ENCODE results near the gene BIRC7. TPM values are rescaled to one million over a fixed set of nuclear protein-coding genes. Genes with fewer than 3 reads are reported as not detected.

BIRC7 gene
- polyA plus RNA-seq, 1 donor from 2014 or later: not detected

DNA sequence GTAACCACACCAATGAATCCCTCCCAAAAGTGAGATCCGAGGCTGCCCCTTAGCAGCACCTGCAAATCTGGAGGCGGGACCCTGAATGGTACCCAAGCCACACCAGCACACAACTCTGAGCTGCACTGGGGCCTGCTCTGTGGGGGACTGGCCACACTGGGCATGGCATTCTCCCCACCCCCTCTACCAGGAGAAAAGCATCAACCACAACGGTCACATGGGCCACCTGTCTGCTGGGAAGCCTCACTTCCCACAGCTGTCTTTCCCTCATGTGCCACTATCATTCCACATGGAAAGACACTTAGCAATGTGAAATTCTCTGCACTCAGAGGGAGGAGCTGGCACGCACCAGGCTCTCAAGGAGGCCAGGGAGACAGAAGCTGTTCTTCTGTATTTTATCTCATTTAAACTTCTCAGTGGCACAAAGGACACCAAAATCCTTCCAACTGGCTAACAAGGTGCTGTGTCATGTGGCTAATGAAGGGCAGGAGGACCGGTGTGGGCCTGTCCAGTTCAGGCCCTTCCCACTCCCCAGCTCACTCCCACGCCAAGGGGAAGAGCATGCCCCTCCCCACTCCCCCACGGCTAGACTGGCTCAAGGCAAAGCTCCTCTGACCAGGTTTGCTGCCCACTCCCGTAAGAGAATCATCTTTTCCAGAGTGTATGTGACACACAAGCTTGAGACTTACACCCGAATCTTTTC is 38.8 kb upstream of the BIRC7 start:
- Mint-ChIP-seq H3K4me3 (peak overlapping the region in 1 of 4 donors; percentile 23), H3K9me3 (no peaks in the 10 kb centered on the region), H3K36me3 (peaks cover 7% of the 10 kb centered on the region), H3K4me1 (peaks cover 6 to 7% (median 6%) of the 10 kb centered on the region in 3 donors), H3K27me3 (no peaks in the 10 kb centered on the region), H3K27ac (peak overlapping the region in 1 of 3 donors; percentile 28)

DNA sequence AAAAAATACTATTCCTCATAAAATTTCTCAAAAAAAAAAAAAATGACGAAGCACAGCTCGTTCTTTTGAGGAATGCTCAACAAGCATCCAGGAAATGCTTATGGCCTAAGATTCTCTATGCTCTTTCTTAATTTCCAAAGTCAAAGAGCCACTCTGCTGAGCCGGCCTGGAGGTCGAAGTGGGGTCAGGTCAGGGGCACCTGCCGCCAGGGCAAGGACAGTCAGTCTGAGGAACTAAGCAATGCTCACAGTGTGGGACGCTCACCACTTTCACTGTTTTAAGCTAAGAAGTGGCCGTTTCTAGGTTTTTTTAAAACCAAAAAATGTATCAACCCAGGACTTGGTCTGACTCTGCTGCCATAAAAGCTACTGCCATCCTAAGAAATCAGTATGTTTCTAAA is 37.1 kb upstream of the BIRC7 start:
- Mint-ChIP-seq H3K36me3 (peaks cover 7% of the 10 kb centered on the region), H3K9me3 (no peaks in the 10 kb centered on the region), H3K4me3 (no peak overlapping the region), H3K4me1 (peaks cover 6 to 7% (median 6%) of the 10 kb centered on the region in 3 donors), H3K27me3 (no peaks in the 10 kb centered on the region), H3K27ac (no peak overlapping the region)

DNA sequence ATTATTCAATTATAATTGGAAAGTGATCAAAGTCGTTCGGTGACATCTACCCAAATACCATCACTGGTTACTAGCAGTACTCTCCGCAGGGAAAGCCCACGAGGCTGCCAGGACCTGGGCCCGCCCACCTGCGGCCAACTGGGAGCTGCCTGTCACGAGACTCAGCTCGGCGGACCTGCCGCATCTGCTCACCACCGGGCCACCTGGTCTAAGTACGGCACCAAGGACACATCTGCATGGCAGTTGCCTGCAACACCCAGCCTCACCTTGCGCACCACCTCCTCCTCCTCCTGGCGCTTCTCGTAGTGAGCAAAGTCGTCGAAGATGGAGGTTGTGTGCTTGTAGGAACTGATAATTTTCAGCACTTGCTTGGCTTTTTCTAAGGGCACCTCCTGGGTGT is 33.7 kb upstream of the BIRC7 start:
- no peaks in the 10 kb centered on the region for H3K27me3 Mint-ChIP-seq
- H3K9me3 Mint-ChIP-seq: no peaks in the 10 kb centered on the region
- H3K4me1 Mint-ChIP-seq: peaks cover 4 to 6% (median 5%) of the 10 kb centered on the region in 3 donors
- H3K27ac Mint-ChIP-seq: no peak overlapping the region
- peaks cover 2% of the 10 kb centered on the region for H3K36me3 Mint-ChIP-seq
- H3K4me3 Mint-ChIP-seq: no peak overlapping the region

DNA sequence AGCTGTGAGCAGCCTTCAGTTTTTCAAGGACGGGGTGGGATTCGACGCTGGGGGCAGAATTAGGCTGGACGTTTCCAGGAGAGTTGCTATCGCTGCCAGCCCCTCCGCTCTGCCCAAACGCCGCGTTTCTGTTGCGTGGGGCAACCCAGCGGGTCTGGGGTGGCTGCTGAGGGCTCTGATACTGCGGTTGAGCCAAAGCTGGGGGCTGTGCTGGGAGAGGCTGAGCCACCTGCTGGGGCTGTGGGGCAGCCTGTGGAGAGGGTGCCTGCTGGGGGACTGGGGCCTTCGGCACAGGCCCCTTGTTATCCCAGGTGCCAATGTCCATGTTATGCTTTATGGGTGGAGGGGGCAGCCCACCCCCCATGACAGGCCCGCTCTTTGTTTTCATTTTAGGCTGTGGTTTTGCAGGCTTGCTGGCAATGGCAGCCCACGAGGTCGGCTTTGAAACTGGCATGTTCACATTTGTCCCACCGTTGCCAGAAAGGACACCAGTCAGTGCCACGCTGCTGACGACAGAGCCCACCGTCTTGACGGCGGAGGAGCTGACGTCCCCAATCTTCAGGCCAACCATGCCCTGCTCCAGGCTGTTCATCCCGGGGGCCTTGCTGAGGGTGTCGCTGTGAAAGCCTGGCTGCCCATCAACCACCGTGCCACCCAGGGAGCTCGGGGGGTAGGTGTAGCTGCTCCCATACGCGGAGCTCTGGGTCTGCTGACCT is 32.7 kb upstream of the BIRC7 start:
- Mint-ChIP-seq H3K9me3 (no peaks in the 10 kb centered on the region), H3K27me3 (no peaks in the 10 kb centered on the region), H3K4me1 (peaks cover 4 to 6% (median 4%) of the 10 kb centered on the region in 3 donors), H3K36me3 (peaks cover 2% of the 10 kb centered on the region), H3K27ac (peak overlapping the region in 1 of 3 donors; percentile 80), H3K4me3 (no peak overlapping the region)

DNA sequence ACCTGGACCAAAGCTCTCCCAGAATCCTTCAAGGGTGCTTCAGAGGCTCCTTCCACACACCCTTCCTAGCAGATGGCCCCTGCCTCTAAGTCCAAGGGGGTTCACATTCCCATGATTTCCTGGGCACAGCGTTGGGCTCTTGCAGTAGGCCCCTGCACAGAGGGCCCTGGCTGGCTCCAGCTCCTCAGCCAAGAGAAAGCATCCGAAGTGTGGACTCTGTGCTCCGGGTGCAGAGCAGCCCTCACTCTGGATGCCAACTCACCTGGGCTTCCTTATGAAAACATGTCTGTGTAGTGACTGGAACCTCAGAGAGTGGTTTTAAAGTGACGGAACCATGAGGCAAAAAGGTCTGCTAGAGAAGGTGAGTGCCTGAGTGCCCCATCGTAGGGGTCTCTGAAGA is 31.3 kb upstream of the BIRC7 start:
- no peak overlapping the region for H3K27ac Mint-ChIP-seq
- H3K4me3 Mint-ChIP-seq: no peak overlapping the region
- H3K9me3 Mint-ChIP-seq: no peaks in the 10 kb centered on the region
- peaks cover 0 to 4% (median 4%) of the 10 kb centered on the region in 3 donors for H3K4me1 Mint-ChIP-seq
- H3K27me3 Mint-ChIP-seq: no peaks in the 10 kb centered on the region
- peaks cover 2% of the 10 kb centered on the region for H3K36me3 Mint-ChIP-seq

DNA sequence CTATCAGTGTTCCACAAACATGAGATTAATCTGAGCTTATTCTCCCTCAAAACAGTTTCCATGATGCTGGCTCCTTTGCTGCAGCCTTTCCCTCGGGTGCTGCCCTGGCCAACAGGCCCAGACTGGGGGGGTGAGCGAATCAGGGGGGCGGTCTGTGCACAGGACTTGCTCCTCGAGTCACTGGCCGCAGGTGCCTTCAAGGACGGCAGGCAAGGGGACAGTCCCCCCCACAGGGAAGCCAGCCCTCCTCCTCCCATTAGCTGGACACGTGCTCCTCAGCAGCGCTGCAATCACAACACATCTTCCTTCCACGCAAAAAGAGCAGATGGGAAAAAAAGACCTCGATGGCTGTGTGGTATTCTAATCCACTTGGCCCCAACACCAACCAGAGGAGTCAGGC is 29.8 kb upstream of the BIRC7 start:
- no peak overlapping the region for H3K27ac Mint-ChIP-seq
- H3K9me3 Mint-ChIP-seq: no peaks in the 10 kb centered on the region
- H3K4me3 Mint-ChIP-seq: no peak overlapping the region
- peaks cover 0 to 6% (median 4%) of the 10 kb centered on the region in 3 donors for H3K4me1 Mint-ChIP-seq
- peaks cover 5% of the 10 kb centered on the region for H3K36me3 Mint-ChIP-seq
- no peaks in the 10 kb centered on the region for H3K27me3 Mint-ChIP-seq

DNA sequence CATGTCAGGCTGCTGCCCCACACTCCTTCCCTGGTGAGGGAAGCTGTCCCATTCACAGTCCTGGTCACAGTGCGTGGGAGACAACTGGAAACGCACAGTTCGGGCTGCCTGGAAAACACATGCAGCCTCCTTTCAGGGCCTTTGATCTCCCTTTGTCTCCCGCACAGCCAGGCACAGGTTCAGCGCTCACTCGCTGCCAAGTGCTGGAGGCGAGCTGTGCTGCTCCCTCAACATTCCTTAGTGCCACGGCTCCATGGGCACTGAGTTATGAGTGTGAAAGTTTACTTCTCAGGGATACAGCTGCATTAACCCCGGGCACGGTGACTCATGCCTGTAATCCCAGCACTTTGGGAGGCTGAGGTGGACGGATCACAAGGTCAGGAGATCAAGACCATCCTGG is 28.8 kb upstream of the BIRC7 start:
- H3K4me1 Mint-ChIP-seq: peaks cover under 1 to 5% (median 2%) of the 10 kb centered on the region in 3 donors
- no peak overlapping the region for H3K4me3 Mint-ChIP-seq
- peaks cover 3% of the 10 kb centered on the region for H3K36me3 Mint-ChIP-seq
- no peaks in the 10 kb centered on the region for H3K27me3 Mint-ChIP-seq
- H3K9me3 Mint-ChIP-seq: no peaks in the 10 kb centered on the region
- peak overlapping the region in 1 of 3 donors; percentile 27 for H3K27ac Mint-ChIP-seq

DNA sequence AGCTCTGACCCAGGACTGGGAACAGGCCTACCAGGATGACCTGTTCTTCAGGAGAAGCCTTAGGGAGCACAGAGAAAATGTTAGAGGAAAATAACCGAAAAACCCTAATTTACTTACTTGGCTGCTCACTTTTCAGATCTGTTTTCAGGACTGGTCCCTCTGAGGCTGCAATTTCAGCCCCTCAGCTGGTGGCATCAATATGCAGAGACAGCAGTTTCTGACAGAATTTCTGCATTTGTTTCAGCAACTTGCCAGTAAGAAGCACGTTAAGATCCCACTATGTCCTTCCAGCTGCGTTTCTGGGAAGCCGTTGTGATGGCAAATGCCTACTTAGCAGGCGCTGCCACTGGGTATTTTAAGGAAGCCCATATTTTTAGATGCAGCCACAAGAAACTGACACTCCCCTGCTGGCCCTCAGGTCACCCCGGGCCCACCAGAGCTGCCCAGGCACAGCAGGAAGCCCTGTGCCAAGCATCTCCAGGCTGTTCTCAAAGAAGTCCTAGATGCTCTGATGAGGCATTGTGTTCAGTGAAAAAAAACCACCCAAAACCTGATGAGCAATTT is 27.3 kb upstream of the BIRC7 start:
- Mint-ChIP-seq H3K27ac (no peak overlapping the region), H3K27me3 (no peaks in the 10 kb centered on the region), H3K4me1 (peaks cover 5 to 12% (median 7%) of the 10 kb centered on the region in 3 donors), H3K36me3 (peaks cover 4% of the 10 kb centered on the region), H3K9me3 (no peaks in the 10 kb centered on the region), H3K4me3 (peak overlapping the region in 1 of 4 donors; percentile 28)

DNA sequence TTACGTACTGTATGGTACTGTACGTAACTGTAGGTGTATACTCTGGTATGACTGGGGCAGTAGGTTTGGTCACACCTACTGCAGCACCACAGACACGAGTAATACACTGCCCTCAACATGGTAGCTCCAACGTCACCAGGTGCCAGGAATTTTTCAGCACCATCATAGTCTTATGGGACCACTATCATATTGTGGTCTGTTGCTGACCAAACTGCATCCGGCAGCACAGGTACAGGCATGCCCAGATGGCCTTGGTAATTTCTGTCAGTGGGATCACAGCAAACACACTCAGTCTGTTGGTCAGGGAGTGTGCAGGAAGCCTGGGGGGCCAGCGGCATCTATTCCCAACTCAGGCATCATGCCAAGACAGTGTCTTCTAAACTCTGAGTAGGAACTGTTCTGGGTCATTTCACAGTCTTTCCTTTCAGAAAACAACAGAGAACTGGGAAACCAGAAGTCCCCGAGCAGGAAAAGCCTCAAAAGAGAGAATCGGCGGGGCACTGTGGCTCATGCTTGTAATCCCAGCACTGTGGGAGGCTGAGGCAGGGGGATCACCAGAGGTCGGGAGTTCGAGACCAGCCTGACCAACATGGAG is 25.6 kb upstream of the BIRC7 start:
- H3K4me1 Mint-ChIP-seq: peaks cover 16 to 28% (median 18%) of the 10 kb centered on the region in 3 donors
- H3K36me3 Mint-ChIP-seq: peaks cover 4% of the 10 kb centered on the region
- no peak overlapping the region for H3K27ac Mint-ChIP-seq
- H3K27me3 Mint-ChIP-seq: no peaks in the 10 kb centered on the region
- H3K9me3 Mint-ChIP-seq: no peaks in the 10 kb centered on the region
- peak overlapping the region in 1 of 4 donors; percentile 63 for H3K4me3 Mint-ChIP-seq

DNA sequence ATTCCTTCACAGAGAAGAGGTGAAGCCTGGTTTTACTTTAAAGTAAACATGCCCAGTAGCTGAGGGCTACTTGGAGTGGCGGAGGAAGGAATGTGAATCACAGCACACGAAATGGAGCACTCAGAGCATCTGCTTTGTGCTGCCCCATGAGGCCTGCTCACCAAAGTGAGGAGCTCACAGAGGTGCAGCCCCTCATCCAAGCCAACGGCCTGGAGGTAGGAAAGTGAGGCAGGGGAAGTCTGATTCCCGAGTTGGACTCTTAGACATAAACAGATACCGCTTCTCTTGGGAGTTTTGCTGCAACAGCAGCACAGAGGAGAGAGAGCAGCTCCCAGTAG is 23.3 kb upstream of the BIRC7 start:
- Mint-ChIP-seq H3K4me3 (peak overlapping the region in 1 of 4 donors; percentile 96), H3K9me3 (no peaks in the 10 kb centered on the region), H3K27me3 (no peaks in the 10 kb centered on the region), H3K36me3 (peaks cover 4% of the 10 kb centered on the region), H3K27ac (peak overlapping the region in 1 of 3 donors; percentile 72), H3K4me1 (peaks cover 16 to 36% (median 21%) of the 10 kb centered on the region in 3 donors)

DNA sequence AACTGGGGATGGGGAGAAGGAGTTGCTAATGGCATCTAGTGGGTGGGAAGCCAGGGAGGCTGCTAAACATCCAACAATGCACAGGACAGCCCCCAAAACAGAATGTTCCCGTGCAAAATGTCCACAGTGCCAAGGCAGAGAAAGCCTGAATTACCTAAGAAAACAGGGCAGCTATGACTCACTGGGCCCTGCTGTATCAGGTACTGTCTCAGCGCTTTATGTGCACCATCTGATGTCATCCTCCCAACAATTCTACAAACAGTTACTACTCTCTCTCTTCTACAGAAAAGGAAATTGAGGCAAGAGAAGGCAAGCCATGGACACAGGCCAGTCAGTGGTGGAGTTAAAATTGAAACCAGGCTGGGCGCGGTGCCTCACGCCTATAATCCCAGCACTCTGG is 22.9 kb upstream of the BIRC7 start:
- Mint-ChIP-seq H3K4me3 (peak overlapping the region in 1 of 4 donors; percentile 96), H3K36me3 (peaks cover 4% of the 10 kb centered on the region), H3K4me1 (peaks cover 16 to 35% (median 21%) of the 10 kb centered on the region in 3 donors), H3K27me3 (no peaks in the 10 kb centered on the region), H3K9me3 (no peaks in the 10 kb centered on the region), H3K27ac (peak overlapping the region in 1 of 3 donors; percentile 72)

DNA sequence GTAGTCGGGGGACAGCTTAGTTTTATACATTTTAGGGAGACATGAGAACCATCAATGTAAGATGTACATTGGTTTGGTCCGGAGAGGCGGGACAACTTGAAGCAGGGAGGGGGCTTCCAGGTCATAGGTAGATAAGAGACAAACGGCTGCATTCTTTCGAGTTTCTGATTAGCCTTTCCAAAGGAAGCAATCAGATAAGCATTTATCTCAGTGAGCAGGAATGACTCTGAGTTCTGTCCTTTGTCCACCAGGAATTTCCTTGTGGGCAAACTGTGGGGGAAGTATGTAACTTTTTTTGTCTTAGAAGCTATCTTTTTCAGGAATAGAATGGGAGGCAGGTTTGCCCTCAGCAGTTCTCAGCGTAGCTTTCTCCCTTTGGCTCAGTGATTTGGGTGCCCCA is 21.2 kb upstream of the BIRC7 start:
- H3K9me3 Mint-ChIP-seq: no peaks in the 10 kb centered on the region
- peak overlapping the region; percentile 41 to 94 (median 84) for H3K27ac Mint-ChIP-seq
- H3K4me3 Mint-ChIP-seq: peak overlapping the region; percentile 87 to 96 (median 94)
- peaks cover 16 to 35% (median 21%) of the 10 kb centered on the region in 3 donors for H3K4me1 Mint-ChIP-seq
- H3K36me3 Mint-ChIP-seq: peaks cover 4% of the 10 kb centered on the region
- no peaks in the 10 kb centered on the region for H3K27me3 Mint-ChIP-seq

DNA sequence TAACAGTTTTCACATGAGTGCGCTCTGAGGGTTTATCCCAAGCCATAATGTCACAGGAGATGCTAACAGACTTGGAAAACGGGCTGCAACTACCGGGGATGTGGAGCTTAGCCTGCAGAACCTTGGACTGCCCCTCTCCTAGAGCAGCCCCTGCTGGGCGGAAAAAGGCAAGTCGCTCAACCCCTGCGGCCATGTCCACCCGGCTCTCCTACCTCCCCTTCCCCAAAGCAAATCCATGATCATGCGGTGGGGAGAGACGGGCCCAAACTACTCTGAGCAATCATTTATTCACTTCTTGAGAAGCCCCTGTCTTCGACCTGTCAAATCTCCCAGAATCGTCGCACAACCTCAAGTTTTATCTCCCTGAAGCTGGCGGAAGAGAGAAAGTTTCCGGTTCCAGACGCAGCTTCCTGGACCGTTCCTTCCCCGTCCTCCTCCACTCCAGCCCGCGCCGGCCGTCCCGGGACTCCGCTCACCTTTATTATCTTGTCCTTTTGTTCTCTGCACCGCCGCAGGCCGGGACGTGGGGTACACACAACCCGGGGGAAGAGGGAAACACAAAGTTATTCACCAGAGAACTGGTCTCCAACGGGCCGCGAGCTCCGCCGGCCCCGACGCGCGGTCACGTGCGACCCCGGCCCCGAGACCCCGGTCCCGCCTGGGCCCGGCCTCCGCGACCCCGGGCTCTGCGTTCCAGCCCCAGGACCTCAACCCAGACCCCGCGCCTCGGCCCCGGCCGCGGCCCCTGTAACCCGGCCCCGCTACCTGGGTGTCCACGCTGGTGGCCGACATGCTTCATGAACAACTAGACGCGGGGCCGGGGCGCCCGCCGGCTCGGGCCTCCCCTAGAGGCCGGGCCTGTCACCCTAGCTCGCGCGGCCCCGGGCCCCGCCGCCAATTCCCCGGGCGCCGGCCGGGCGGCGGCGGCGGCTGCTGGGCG is 20.3 kb upstream of the BIRC7 start:
- H3K4me1 Mint-ChIP-seq: peaks cover 16 to 34% (median 21%) of the 10 kb centered on the region in 3 donors
- H3K36me3 Mint-ChIP-seq: peaks cover 4% of the 10 kb centered on the region
- peak overlapping the region; percentile 87 to 96 (median 94) for H3K4me3 Mint-ChIP-seq
- no peaks in the 10 kb centered on the region for H3K9me3 Mint-ChIP-seq
- H3K27ac Mint-ChIP-seq: peak overlapping the region; percentile 32 to 98 (median 94)
- H3K27me3 Mint-ChIP-seq: no peaks in the 10 kb centered on the region

Measured in IgD-negative memory B cell (primary cell).